Mesenchymal stem cell (in vitro differentiated cells and primary cell): Measurements from ENCODE around the gene IFFO2.

ENCODE experiments used
- DNase-seq: peaks from one replicate; pipeline ENCODE4 v3.0.0-alpha.2; 2013
- H2AFZ ChIP-seq: one replicate; pipeline ENCODE4 v1.6.1; 2013; ENCODE audit warnings: low read depth, mild to moderate bottlenecking, control low read depth, inconsistent platforms, low read length, moderate library complexity
- H2AK5ac ChIP-seq: 2 replicates; pipeline ENCODE4 v1.6.1; 2013; ENCODE audit warnings: low read length, moderate library complexity, mild to moderate bottlenecking, inconsistent platforms; ENCODE audit not compliant: severe bottlenecking
- H2BK120ac ChIP-seq: one replicate; pipeline ENCODE4 v1.6.1; 2013; ENCODE audit warnings: low read depth, mild to moderate bottlenecking, inconsistent platforms, low read length, moderate library complexity
- H2BK12ac ChIP-seq, 2 experiments: one replicate each; pipeline ENCODE4 v1.6.1; 2013; ENCODE audit warnings: inconsistent platforms in 2 of 2, low read length in 2 of 2, mild to moderate bottlenecking in 2 of 2, moderate library complexity in 2 of 2, control low read depth in 1 of 2
- H2BK15ac ChIP-seq: one replicate; pipeline ENCODE4 v1.6.1; 2013; ENCODE audit warnings: mild to moderate bottlenecking, low read depth, inconsistent platforms; ENCODE audit not compliant: poor library complexity, severe bottlenecking
- H2BK5ac ChIP-seq: 2 replicates; pipeline ENCODE4 v1.6.1; 2013; ENCODE audit warnings: low read depth, mild to moderate bottlenecking, low read length, control low read depth, inconsistent platforms; ENCODE audit not compliant: poor library complexity, severe bottlenecking
- H3K14ac ChIP-seq, 2 experiments: one replicate each; pipeline ENCODE4 v1.6.1; 2013; ENCODE audit warnings: inconsistent platforms in 2 of 2, low read length in 2 of 2, control low read depth in 1 of 2, mild to moderate bottlenecking in 1 of 2, moderate library complexity in 1 of 2
- H3K18ac ChIP-seq, 2 experiments: one replicate each; pipeline ENCODE4 v1.6.1; 2013; ENCODE audit warnings: inconsistent platforms in 2 of 2, low read length in 2 of 2, control low read depth in 1 of 2, low read depth in 1 of 2, mild to moderate bottlenecking in 1 of 2
- H3K23ac ChIP-seq, 2 experiments: one replicate each; pipeline ENCODE4 v1.6.1; 2013; ENCODE audit warnings: inconsistent platforms in 2 of 2, low read length in 2 of 2, mild to moderate bottlenecking in 2 of 2, moderate library complexity in 2 of 2, control low read depth in 1 of 2
- H3K27ac ChIP-seq: 2 replicates; pipeline ENCODE4 v1.5.1; 2013; ENCODE audit warnings: mild to moderate bottlenecking, moderate library complexity, low read length, control low read depth, inconsistent platforms; ENCODE audit not compliant: poor library complexity, severe bottlenecking
- H3K27me3 ChIP-seq, 2 experiments: 2 replicates each; pipeline versions ENCODE4 v1.6.1 to v1.7.0; 2013; ENCODE audit warnings: low read length in 2 of 2, mild to moderate bottlenecking in 2 of 2, moderate library complexity in 2 of 2, control low read depth in 1 of 2, inconsistent platforms in 1 of 2; ENCODE audit not compliant: control insufficient read depth in 1 of 2, insufficient read depth in 1 of 2
- H3K36me3 ChIP-seq, 2 experiments: 2 replicates each; pipeline versions ENCODE4 v1.6.1 to v1.7.0; 2013; ENCODE audit warnings: low read length in 2 of 2, control low read depth in 1 of 2, inconsistent platforms in 1 of 2, low read depth in 1 of 2, mild to moderate bottlenecking in 1 of 2; ENCODE audit not compliant: insufficient read depth in 2 of 2, control insufficient read depth in 1 of 2
- H3K4ac ChIP-seq, 2 experiments: one replicate each; pipeline ENCODE4 v1.6.1; 2013; ENCODE audit warnings: inconsistent platforms in 2 of 2, low read length in 2 of 2, mild to moderate bottlenecking in 2 of 2, moderate library complexity in 2 of 2, control low read depth in 1 of 2, low read depth in 1 of 2
- H3K4me1 ChIP-seq: 2 replicates; pipeline ENCODE4 v1.6.1; 2013; ENCODE audit warnings: low read depth, low read length, control low read depth; ENCODE audit not compliant: control insufficient read depth, insufficient read depth
- H3K4me2 ChIP-seq: 2 replicates; pipeline ENCODE4 v1.6.1; 2013; ENCODE audit warnings: low read length, mild to moderate bottlenecking, inconsistent platforms; ENCODE audit not compliant: poor library complexity, severe bottlenecking
- H3K4me3 ChIP-seq, 2 experiments: 2 replicates each; pipeline versions ENCODE4 v1.5.1 to v1.7.0; 2013; ENCODE audit warnings: low read length in 2 of 2, mild to moderate bottlenecking in 2 of 2, control low read depth in 1 of 2, low read depth in 1 of 2; ENCODE audit not compliant: insufficient read depth in 1 of 2
- H3K79me1 ChIP-seq: replicated peaks from 2 replicates; pipeline ENCODE4 v1.6.1; 2013; ENCODE audit warnings: mild to moderate bottlenecking, control low read depth, low read length, inconsistent platforms; ENCODE audit not compliant: poor library complexity, severe bottlenecking
- H3K9ac ChIP-seq: 2 replicates; pipeline ENCODE4 v1.7.0; 2013; ENCODE audit warnings: mild to moderate bottlenecking, low read length, moderate library complexity
- H3K9me3 ChIP-seq: 2 replicates; pipeline ENCODE4 v1.7.0; 2013; ENCODE audit warnings: mild to moderate bottlenecking, low read length; ENCODE audit not compliant: control insufficient read depth
- H4K8ac ChIP-seq: one replicate; pipeline ENCODE4 v1.6.1; 2013; ENCODE audit warnings: inconsistent platforms, mild to moderate bottlenecking, low read length, moderate library complexity
- H4K91ac ChIP-seq: one replicate; pipeline ENCODE4 v1.6.1; 2013; ENCODE audit warnings: mild to moderate bottlenecking, low read length, inconsistent platforms
- WGBS: methylation state at CpG from one replicate; pipeline ENCODE4 v1.1.7; 2013; ENCODE audit warnings: mixed read lengths; 5-methylcytosine and 5-hydroxymethylcytosine counted together

The IFFO2 gene

GRCh38 chr1:18928406-18928805, 28.1 kb downstream of the IFFO2 start:
- H3K23ac ChIP-seq, result no peak overlapping the region
- 81% methylated on average over 8 of the region's 8 CpGs for WGBS

GRCh38 chr1:18927654-18928272, 28.7 kb downstream of the IFFO2 start:
- Histone ChIP-seq H2BK12ac (peak overlapping the region; percentile 46 to 92), H3K79me1 (peaks cover 24% of the 10 kb centered on the region), H3K4me3 (no peak overlapping the region), H3K27ac (peak overlapping the region; percentile 84), H3K9ac (peak overlapping the region; percentile 85), H4K91ac (peak overlapping the region; percentile 95), H3K14ac (peak overlapping the region in 1 of 2 experiments; percentile 68), H4K8ac (peak overlapping the region; percentile 76), H3K27me3 (no peaks in the 10 kb centered on the region), H2AFZ (no peak overlapping the region), H2BK120ac (peak overlapping the region; percentile 74), H3K4ac (peak overlapping the region; percentile 80 to 85), H3K36me3 (no peaks in the 10 kb centered on the region), H3K4me1 (peaks cover 69% of the 10 kb centered on the region), H3K23ac (no peak overlapping the region), H3K4me2 (peak overlapping the region; percentile 26), H3K18ac (peak overlapping the region; percentile 98 to 99), H2AK5ac (peak overlapping the region; percentile 86), H3K9me3 (no peaks in the 10 kb centered on the region), H2BK5ac (no peak overlapping the region), H2BK15ac (peak overlapping the region; percentile 90)
- DNase-seq, result no peak
- 43% methylated on average over 9 of the region's 12 CpGs for WGBS

More at GRCh38 chr1:18928406-18928805, 28.1 kb downstream of the IFFO2 start:
- Histone ChIP-seq H3K4me1 (peaks cover 67% of the 10 kb centered on the region), H4K8ac (peak overlapping the region; percentile 76), H2AK5ac (peak overlapping the region; percentile 86), H3K4me2 (no peak overlapping the region), H2AFZ (no peak overlapping the region), H3K27me3 (no peaks in the 10 kb centered on the region), H3K9ac (no peak overlapping the region), H2BK120ac (peak overlapping the region; percentile 66), H3K4me3 (no peak overlapping the region), H2BK12ac (peak overlapping the region; percentile 44 to 95), H2BK5ac (no peak overlapping the region), H3K27ac (no peak overlapping the region), H3K9me3 (no peaks in the 10 kb centered on the region), H3K4ac (peak overlapping the region; percentile 80 to 88), H2BK15ac (peak overlapping the region; percentile 15), H3K18ac (peak overlapping the region; percentile 65 to 80), H3K14ac (peak overlapping the region in 1 of 2 experiments; percentile 68), H3K36me3 (no peaks in the 10 kb centered on the region), H4K91ac (peak overlapping the region; percentile 92), H3K79me1 (peaks cover 25% of the 10 kb centered on the region)
- no peak for DNase-seq

GRCh38 chr1:18927082-18927653, 29.3 kb downstream of the IFFO2 start:
- Histone ChIP-seq H3K4ac (peak overlapping the region; percentile 42 to 85), H2AK5ac (peak overlapping the region; percentile 45), H3K79me1 (peaks cover 20% of the 10 kb centered on the region), H3K14ac (peak overlapping the region in 1 of 2 experiments; percentile 63), H2BK12ac (peak overlapping the region; percentile 71 to 92), H4K8ac (peak overlapping the region; percentile 48), H2AFZ (no peak overlapping the region), H3K4me3 (peak overlapping the region in 1 of 2 experiments; percentile 35), H3K9me3 (no peaks in the 10 kb centered on the region), H3K9ac (peak overlapping the region; percentile 85), H2BK15ac (peak overlapping the region; percentile 55), H3K27ac (peak overlapping the region; percentile 84), H3K18ac (peak overlapping the region; percentile 98 to 99), H3K4me1 (peaks cover 68% of the 10 kb centered on the region), H3K27me3 (no peaks in the 10 kb centered on the region), H4K91ac (peak overlapping the region; percentile 95), H2BK120ac (peak overlapping the region; percentile 74), H3K4me2 (peak overlapping the region; percentile 26), H3K23ac (peak overlapping the region in 1 of 2 experiments; percentile 36), H3K36me3 (no peaks in the 10 kb centered on the region), H2BK5ac (no peak overlapping the region)
- no peak for DNase-seq
- WGBS, result 81% methylated on average over 16 of the region's 16 CpGs
